SK-N-MC (cell line): ENCODE results near the gene CMSS1.

ENCODE experiments used
- EZH2 ChIP-seq: fragments of 200-600 bp; sonication (generic); IDR thresholded peaks from one replicate; pipeline ENCODE4 v1.6.1; 2017; ENCODE audit warnings: antibody characterized with exemption
- POLR2AphosphoS5 ChIP-seq: IDR thresholded peaks from 2 replicates; pipeline ENCODE4 v1.6.1; 2012; ENCODE audit warnings: mild to moderate bottlenecking, low read depth, low read length, borderline replicate concordance

DNA sequence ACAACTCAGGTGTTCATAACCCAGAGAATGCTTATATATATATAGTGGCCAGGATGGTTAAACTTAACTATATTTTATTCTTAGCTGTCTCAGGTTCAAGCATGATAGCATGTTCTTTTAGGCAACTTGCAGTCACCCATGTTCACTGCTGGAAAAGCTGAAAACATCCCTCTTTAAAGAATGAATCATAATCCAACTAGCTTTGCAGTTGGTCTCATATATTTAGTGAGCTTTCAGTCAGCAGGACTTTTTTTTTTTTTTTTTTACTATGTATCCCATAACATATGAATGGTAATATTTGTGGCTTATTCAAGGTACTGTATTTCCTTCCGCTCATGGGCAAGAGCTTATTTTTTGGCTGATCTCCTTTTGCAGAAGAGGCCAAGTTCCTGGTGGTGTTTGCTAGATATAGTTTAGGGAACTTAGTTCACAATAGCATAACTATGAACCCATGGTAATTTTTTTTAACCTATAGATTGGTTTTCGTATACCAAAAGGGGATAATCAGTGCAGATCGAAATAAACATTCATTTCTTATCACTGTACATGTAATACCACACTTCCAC is 77.6 kb downstream of the CMSS1 start:
- no peak for TF ChIP-seq EZH2
- no peak for TF ChIP-seq POLR2AphosphoS5
